ENCODE data around the gene PSMD13.

DNA sequence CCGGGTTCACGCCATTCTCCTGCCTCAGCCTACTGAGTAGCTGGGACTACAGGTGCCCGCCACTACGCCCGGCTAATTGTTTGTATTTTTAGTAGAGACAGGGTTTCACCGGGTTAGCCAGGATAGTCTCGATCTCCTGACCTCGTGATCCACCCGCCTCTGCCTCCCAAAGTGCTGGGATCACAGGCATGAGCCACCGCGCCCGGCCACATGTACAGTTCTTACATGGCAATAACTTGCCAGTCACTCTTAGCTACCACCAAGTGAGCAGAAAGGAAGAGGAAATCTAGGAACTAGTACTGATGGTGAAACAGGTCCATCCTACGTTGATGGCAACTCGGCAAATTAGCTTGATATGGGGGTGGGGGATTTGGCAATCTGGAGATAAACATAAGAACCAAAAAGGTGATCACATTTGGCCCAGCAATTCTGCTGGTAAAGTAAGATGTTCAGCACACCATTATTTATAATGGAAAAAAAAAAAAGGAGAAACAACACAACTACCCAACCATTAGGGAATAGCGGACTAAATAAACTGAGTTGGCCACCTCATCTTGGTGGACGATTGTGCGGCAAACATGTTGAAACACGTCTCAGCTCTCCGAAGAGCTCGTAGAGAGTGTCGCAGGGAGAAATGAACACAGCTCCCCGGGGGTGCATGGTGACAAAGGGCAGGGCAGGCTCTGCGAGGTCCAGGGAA, 46.8 kb downstream of the PSMD13 start:
- TF ChIP-seq CTCF (IDR thresholded peaks at IDR 0.05; ENCODE audit: low read depth, low read length) (no peak), EZH2phosphoT487 (IDR thresholded peaks at IDR 0.05; ENCODE audit: low read depth) (no peak)

Measured in OCI-LY3 (cell line).